NAMALWA (cell line): ENCODE measurements around the gene ATP7B.

ENCODE experiments used
- DNase-seq: peaks from one replicate; pipeline ENCODE4 v3.0.0-alpha.2; 2015; ENCODE audit warnings: low spot score

Gene ATP7B

DNA sequence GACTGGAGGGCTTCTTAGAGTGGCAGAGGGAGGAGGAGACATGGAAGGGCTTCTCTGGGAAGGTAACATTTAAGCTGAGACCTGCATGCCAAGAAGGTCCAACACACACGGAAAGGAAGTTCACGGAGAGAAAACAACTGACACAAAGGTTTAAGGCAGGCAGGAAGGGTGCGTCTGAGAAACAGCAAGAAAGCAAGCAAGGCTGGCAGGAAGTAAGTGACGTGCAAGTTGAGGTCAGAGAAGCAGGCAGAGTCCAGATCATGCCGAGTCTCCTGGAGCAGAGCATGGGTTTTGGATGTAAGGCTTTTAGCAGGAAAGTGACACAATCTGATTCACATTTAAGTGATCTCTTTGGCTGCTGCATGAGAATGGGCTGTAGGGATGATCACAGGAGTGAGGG is 60.5 kb downstream of the ATP7B start:
- DNase-seq, result no peak

DNA sequence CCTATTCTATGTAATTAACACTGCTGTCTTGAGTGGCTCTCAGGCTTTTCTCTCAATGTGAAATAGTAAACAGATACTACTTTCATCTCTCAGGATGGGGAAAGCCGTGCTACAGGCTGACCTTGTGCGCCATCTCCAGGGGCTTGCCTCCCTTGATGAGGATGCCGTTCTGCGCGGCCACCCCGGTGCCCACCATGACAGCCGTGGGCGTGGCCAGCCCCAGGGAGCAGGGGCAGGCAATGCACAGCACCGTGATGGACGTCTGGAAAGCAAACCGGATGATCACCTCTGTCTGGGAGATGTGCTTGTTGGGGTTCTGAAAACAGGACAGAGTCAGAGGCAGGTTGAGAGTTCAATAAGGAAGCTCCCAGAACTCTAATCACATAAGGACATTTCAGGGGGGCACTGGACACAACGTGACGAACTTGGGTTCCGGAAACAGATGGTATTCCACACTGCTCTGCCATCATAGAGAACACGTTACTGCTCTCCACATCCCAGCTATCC is 65.0 kb downstream of the ATP7B start:
- no peak for DNase-seq

DNA sequence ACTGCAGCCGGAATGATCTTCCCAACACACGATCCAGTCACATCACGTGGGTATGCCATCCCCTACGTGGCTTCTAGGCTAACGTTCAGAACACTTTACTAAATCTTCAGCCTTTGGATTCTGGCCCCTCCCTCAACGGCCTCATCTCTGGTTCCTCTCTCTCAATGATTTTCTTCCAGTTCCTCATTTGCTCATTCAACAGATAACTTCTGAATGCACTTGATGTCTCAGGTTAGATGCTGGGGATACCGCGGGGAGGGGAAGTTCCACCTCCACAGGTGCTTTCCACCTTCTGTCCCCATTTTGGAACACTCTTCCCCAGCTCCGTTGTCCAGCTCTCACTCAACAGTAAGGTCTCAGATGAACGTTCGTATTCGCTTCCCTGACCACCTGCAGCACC is 66.1 kb downstream of the ATP7B start:
- DNase-seq, result no peak

DNA sequence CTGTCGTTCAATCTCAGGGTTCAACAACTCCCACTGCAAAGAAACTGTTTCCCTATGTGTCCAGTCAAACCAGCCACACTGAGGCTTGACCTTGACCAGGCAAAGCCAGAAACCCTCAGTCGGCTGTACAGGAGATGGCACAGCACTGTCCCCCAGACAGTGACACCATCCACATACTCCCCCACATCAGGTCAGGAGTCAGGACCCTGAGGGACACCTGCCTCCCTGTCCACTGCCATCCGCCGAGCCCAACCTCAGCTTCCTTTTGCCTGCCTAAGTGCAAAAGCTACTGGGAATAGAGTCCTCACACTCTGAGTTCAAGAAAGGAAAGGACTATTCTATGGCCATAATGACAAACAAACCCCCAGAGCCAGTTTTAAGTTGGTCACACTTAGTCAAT is 66.8 kb downstream of the ATP7B start:
- no peak for DNase-seq

DNA sequence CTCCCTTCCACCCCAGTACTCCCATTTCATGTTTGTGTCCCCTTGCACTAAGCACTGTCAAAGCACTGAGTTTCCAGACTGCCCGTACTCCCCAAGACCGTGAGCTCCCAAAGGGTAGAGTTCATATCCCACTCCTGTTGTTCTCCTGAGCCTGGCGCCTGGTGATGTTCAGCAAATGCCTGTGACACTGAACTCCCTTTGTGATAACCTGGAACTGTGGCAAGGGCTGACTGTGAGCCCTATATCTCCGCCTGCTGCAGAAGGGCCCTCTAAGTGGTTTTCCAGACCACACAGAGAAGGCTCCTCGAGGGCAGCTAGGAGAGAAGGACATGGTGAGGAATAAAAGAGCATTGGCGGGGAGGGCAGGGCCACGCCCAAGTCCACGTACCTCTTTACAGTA is 67.5 kb downstream of the ATP7B start:
- no peak for DNase-seq

GRCh38 chr13:51942189-51942588 is 69.1 kb downstream of the ATP7B start:
- no peak for DNase-seq

GRCh38 chr13:51938454-51938853 is 72.8 kb downstream of the ATP7B start:
- no peak for DNase-seq

GRCh38 chr13:51937320-51938290 is 73.6 kb downstream of the ATP7B start:
- no peak for DNase-seq

DNA sequence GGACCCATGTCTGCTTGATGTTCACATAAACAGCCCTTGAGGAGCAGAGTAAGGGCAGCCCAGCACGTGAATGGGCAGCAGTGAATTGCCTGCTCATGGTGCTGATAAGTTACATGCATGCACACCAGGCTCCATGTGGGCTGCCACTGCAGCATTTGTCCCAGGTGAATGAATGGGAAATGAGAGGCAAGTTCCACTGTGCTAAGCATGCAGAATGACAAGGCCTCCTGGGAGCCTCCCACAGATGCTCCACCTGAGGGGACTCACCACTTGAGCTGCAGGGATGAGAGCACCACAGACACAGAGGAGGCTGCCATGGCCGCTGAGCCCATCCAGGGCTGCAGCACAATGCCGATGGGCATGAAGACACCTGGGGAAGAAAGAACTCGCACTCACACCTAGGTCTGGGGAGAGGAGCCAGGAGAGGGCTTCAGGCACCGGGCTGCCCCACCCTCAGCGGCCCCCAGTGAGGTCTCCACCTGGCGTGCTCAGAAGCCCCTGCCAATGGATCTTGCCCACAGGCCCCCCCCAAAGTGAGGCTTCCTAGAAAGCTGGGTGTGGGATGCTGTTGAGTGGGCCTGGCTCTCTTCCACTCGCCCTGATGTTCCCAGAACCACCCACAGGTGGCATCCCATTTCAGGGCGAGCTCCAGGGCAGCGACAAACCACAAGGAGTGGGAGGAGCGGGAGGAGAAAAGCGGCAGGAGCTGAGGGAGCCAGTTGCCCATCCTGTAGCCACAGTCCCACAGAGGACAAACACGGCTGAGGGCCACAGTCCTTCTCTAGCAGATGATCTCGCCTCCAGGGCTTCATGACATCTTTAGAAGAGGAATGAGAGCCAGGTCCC is 75.7 kb downstream of the ATP7B start:
- no peak for DNase-seq

GRCh38 chr13:51934461-51935087 is 76.7 kb downstream of the ATP7B start:
- DNase-seq, result no peak

- DNase-seq, result no peak
These were observed 77.7 kb downstream of the ATP7B start for GRCh38 chr13:51933466-51934058.

- no peak for DNase-seq
These were observed 79.0 kb downstream of the ATP7B start for GRCh38 chr13:51932231-51932630.

DNA sequence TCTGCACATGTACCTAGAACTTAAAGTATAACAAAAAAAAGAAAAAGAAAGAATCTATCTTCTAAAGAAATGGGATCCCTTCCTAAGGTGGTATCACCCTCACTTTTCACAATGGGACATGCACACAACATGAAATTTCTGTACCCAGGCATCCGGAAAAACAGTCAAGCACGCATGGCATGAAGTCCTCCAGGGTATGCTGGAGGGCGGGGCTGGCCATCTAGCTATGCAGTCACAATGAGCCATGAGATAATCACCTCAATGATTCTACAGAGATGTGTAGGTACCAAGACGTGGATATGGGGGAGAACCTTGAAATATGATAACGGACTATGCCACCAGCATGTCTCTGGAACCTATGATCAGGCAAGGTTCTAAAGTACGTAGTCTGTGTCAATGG is 79.6 kb downstream of the ATP7B start:
- DNase-seq, result no peak

DNA sequence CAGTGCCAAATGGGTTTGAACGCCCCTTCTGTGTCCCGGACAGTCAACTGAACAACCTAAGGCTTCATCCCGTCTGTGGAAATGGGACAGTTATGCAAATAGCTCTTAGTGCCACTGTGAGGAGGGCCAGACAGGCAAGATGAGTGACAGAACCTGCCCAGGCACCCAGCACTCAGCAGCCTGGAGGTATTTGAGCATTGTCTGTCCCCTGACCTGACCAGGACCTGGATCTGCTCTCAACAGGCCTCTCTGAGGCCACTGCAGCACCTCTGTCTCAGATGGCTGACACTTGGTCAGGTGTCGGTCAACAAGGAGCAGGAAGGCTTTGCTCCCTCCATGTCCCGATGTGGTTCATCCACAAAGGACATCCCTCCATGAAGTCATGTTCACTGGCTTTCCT is 81.6 kb downstream of the ATP7B start:
- DNase-seq, result no peak

GRCh38 chr13:51928231-51928630 is 83.0 kb downstream of the ATP7B start:
- no peak for DNase-seq

DNA sequence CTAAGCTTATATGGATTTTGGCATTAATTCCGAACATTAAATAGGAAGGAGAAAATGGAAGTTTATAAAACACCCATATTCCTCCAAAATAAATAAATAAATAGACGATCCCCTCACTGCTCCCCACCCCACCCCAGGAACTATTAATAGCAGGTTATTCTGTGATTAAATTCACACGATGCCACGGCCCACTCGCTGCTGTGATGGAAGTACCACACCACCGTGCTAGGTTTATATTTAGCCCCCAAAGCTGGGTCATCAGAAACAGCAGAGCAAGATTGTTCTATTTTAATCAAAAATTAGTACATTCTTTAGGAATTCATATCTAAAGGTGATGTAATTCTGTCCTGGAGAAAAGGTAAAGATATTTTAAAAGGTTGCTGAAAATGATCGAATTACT is 84.1 kb downstream of the ATP7B start:
- no peak for DNase-seq

GRCh38 chr13:51926528-51926885 is 84.7 kb downstream of the ATP7B start:
- no peak for DNase-seq

GRCh38 chr13:51925865-51926527 is 85.3 kb downstream of the ATP7B start:
- no peak for DNase-seq

DNA sequence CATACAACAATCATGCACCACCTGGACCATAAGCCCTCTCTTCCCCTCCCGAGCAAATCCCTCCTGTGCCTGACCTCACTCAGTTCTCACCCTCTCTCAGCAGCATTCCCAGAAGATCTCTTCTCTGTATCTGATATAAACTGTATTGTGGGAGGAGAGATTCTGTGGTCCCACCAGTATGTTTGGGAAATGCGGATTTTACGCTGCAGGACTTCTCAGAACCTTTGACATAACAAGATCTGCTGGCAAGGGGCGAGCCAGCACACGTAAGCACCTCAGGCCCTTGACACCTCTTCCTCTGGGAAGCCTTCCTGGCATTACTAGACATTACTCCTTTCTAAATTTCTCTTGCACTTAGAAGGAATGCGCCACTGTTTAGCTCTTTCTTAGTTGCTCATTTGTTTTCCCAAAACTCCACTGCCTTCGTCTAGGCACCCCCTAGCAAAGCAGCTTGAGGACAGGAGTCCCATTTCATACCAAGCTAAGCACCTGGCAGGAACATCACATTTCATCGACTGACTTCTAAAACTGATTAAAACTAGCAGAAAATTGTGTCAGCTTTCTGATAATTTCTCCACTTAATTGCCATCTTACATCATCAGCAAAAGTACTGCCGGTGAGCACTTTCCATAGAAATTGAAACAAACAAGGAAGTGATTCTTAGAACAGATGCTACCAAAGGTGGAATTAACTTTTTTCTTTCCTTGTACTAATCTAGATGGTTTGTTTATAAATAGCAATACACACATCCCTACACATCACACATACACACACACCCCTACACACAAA is 86.3 kb downstream of the ATP7B start:
- no peak for DNase-seq

DNA sequence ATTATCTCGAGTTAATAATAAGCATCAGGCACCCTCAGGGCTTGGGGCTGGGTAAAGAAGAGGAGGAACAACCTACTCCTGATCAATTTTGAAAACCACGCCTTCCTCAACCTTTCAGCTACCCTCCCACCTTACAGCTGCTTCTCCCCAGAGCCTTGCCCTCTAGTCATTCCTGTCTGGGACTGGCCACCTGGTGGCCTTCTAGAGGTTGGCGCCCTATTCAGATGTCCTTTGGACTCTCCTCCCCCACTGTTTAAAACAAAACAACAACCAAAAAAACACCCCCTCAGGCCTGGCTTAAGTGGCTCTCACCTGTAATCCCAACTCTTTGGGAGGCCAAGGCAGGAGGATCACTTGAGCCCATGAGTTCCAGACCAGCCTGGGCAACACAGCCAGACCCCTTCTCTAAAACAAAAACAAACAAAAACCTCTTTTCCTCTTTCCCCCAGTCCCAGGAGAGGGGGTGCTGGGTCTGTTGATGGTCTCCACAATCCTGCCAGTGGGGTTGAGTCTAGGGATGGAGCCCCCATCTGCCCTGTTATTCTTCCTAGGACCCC is 87.2 kb downstream of the ATP7B start:
- DNase-seq, result peak; percentile 15
